SU-DHL-6 (cell line): Measurements from ENCODE around the gene RPS6KA4.

ENCODE experiments used
- CTCF ChIP-seq: fragments of 200-600 bp; sonication (generic); IDR thresholded peaks from one replicate; pipeline ENCODE4 v1.5.1; 2017; ENCODE audit warnings: antibody characterized with exemption, mild to moderate bottlenecking, low read length, moderate library complexity; ENCODE audit not compliant: insufficient read depth, poor library complexity, severe bottlenecking
- EZH2phosphoT487 ChIP-seq: fragments of 200-600 bp; sonication (generic), shearing (Covaris generic); conservative IDR thresholded peaks from 2 replicates; pipeline ENCODE4 v1.6.1; 2018; ENCODE audit warnings: mild to moderate bottlenecking, antibody characterized with exemption, low read length, moderate library complexity, mixed read lengths

GRCh38 chr11:64409707-64410403 is 50.9 kb downstream of the RPS6KA4 start:
- TF ChIP-seq CTCF: no peak
- no peak for TF ChIP-seq EZH2phosphoT487
